CD4-positive, alpha-beta T cell treated with Interleukin-4 for 4 hours (primary cell): ENCODE results near the gene MFAP5.
"Not testable (repeated sequence)": the region's sequence is repeated elsewhere in the genome, so short reads cannot be mapped to it uniquely, and the experiment has no call there.

Source experiments
- DNase-seq: peaks from one replicate; pipeline ENCODE4 v3.0.0-alpha.2; 2020

Gene MFAP5

DNA sequence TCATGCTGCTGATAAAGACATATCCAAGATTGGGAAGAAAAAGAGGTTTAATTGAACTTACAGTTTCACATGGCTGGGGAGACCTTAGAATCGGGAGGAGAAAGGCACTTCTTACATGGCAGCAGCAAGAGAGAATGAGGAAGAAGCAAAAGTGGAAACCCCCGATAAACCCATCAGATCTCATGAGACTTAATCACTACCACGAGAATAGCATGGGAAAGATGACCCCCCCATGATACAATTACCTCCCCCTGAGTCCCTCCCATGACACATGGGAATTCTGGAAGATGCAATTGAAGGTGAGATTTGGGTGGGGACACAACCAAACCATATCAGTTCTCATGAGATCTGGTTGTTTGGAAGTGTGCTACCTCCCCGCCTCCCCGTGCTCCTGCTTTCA lies 9.8 kb upstream of the MFAP5 start:
- no peak for DNase-seq

DNA sequence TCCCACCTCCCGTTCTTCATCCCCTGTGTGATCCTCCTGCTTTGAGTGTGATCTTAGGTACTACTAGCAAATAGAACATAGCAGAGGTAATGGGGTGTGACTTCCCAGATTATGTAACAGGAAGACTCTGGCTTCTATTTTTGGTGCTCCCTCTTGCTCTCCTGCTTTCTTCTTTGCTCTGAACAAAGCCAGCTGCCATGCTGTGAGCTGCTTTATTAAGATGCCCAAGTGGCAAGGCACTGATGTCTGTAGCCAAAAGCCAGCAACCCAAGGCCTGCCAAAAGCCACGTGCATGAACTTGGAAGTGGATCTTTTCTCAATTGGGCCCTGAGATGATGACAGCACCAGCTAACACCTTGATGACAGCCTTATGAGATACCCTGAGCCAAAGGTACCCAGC lies 5.8 kb upstream of the MFAP5 start:
- no peak for DNase-seq

DNA sequence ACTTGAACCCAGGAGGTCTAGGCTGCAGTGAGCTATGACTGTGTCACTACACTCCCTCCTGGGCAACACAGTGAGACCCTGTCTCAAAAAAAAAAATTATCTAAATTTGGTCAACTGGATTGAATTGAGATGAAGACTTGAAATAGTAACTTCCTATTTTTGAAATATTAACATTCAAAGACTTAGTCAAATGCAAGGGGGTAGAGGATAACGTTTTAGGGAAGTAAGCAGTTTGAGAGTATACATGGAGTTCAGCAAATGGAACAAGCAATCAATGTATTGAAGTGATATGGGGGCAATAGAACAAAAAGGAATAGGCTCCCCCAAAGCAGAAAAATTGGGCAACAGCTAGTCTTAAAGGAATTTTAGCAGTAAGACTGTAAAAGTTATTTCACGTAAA lies 4.6 kb upstream of the MFAP5 start:
- no peak for DNase-seq

DNA sequence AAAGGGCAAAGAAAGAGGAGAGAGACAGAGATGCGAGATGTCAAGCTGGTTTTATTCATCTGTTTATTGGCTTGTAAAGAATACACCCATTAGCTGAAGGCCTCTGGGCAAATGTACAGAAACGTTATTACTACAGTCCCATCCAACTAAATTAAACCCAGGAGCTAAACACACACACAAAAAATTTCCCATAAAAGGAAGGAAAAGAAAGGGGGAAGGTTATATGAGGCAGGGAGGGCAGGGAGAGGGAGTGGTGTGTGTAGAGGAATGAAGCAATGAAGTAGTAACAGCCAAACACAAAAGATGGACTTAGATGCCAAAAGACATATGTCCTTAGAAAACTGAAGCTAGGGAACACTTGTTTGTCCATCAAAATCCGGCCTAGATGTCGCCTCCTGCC lies 3.1 kb upstream of the MFAP5 start:
- DNase-seq, result no peak

DNA sequence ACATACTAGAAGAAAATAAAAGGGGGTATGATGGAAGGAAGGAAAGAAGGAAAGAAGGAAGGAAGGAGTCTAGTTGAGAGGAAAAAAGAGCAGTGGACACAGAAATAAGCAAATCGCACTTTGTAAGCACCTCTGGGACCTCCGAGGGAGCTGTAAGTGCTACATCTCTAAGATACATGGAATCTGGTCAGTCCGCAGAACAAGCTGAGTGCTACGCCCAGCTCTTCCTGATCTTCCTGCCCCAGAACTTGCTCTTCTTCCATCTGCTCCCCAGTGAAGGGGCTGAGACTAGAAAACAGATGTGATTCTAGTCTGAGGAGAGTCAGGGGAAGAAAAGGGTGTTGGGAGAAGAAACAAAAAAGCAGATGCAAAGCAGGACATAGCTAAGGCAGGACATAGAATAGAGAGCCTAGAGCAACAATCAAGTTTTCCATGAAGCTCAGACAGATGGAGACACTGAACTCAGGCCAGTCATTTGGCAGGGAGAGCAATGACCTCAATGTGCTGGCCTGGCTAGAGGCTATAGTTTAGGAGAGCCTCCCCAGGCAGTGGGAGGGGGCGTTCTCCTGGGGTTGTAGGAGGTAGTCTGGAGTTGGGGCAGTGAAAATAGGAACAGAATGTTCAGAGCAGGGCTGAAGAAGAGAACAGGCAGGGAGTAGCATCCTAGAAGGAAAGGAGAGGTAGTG lies 1.7 kb upstream of the MFAP5 start:
- DNase-seq, result no peak

DNA sequence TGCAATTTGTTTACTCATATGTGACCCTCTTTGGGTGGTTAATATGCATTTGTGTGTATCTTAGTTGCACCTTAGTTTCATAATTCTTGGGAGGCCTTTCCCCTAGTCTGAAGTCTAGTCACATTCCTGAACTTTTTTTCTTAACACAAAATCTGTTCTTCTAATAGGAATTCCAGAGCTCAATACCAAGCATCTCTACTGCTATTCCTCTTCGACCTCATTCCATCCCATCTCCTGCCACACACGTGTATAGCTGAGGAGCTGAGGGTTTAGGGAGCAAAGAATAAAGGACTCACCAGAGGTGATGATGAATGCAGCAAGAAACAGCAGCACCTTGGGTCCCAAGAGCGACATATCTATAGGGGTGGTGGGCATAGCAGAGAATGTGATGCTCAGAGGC lies 875 bp downstream of the MFAP5 start:
- no peak for DNase-seq

DNA sequence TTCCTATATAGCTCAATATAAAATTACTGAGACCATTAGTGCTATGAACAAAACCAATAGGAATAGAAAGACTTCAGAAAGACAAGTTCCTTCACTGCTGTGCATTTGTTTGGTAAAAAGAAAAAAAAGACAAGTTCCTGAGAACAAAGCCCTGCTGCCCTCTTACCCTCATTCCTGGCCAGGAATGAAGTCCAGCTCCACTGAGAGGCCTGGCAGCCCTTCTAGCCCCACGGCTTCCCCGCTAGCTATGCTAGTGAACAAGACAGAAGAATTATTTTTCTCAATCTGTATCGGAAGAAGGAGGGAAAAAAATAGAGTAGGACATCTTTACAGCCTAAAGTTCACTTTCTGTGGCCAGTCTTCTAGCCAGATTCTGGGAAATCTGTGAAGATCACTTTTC lies 1.6 kb downstream of the MFAP5 start:
- DNase-seq, result no peak

DNA sequence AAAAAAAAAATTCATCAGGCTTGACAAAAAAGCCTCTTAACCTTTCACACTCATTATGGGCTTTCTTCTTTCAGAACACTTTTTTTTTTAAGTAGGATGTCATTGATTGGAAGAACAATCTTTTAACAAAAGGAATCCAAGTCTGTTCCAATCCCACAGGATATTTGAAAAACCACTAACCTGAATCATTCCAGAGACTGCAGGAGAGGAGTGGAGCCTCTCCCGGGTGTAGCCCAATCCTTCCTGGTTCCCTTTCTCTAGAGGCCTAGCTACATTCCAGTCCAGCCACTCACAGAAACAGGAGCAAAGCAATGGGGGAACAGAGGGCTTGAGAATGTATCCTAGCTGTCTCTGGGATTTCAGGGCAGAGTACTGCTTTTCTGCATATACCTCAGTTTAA lies 4.3 kb downstream of the MFAP5 start:
- no peak for DNase-seq

DNA sequence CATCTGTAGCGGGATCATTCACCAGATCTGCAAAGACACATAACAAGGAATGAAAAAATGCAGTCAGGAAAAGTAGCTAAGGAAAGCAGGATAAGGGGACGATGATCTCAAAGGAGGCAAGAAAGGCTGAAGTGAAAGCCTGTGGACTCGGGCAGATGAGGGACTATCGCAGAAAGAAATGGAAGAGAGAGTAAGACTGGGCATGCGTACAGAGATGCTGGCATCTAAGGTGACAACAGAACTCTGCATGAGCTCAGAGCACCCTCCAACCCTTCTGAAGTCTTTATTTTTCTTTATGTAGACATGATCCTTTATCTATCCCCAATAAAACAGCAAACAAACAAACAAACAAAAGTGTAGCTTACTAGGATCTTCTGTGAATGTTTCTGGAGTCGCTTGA lies 7.2 kb downstream of the MFAP5 start:
- DNase-seq, result no peak

DNA sequence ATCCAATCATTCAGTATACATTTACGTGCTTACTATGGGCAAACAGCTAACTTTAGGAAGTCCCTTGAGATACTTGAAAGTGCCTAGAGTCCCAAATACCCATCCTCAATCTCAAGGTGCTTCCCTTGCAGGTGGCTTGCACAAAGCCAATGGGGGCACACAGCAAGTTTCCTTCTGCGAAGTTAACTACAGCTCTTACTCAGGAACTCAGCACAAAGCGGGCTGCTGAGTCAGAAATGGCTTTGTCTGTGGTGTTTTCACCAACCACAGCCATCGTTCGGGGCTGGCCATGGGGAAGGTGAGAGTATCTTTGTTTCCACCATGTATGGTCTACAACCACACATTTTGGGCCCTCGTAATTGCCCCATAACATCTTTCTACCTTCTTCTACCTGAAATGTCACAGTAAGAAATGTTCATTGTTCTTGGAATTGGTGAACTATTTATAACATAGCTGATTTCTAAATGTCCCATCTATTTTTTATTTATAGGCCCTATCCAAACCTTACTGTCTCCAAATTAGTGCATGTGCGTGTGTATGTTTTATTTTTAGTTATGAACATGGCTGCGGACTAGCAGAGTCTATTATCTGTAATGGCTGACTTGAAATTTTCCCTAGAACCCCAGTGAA lies 13.9 kb downstream of the MFAP5 start:
- DNase-seq, result peak; percentile 39

DNA sequence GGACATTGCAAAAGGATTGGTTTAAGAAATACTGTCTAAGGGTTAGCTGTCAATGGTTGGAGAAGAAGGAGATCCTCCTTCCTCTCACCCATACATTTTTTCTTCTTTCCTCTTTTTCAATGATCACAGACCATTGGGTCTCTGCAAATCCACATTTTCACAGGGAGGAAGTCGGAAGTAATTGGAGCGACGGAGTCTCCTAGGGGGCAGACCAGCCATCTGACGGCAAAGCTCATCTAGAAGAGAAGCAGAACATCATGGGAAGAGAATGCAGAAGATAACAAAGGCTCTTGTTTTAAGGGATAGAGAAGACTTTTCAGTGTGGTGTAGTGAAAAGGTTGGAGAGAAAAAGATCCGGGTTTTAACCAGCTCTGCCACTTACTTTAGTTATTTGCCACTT lies 14.7 kb downstream of the MFAP5 start:
- no peak for DNase-seq

DNA sequence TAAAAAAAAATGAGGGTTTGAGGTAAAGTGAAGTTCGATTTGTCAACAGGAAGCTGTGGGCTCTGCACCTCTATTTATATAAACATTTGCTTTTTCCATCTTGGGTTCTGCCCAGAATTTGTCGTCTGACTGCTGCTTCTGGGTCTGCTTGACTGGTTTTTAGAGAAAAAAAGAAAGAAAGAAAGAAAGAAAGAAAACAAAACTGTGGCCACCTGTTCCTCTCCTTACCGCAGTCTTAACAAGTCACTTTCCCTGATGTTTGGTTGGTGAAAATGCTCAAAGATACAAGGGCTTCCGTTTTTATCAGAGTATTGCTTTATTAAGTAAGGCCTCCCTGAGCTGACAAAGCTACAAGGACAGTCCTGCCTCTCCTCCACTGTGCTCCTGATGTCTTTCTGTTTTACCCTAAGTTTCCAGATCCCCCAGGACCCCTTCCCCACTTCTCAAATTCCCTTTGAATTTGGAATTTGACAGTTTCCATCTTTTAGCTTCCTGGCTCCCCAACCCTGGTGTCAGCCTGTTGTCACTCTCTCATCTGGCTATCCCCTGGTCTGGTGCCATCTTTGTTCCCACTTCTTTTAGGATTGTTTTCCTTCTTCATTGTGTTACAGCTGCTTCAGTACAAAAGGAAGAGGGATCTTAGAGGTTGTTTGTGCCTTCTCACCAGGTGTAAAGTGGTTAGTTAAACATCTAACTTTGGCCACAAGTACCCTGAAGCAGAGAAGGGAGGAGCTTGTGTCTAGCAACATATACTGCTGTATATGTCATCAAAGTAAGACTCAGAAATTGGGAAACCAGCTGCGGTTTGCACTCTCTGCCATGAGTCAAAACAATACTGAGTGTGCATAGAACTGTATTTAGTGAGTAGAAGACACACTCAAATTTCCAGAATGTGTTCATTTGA lies 18.0 kb downstream of the MFAP5 start:
- peak; percentile 80 for DNase-seq

DNA sequence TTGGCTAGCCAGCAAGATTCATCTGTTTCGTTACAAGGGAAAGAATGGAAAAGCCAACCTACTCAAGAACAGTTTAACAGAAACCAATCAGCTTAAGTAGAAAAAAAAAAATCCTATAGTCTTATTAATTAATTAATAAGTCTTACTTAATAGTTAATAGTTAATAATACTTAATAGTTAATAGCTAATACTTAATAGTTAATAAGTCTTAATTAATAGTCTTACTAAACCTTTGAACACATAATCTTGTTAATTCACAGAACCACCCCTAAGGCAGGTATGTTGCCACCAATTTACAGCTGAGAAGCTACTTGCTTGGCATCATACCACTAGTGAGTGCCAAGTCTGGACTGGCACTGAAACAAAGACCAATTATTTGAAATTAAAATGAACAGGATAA lies 19.9 kb downstream of the MFAP5 start:
- no peak for DNase-seq

DNA sequence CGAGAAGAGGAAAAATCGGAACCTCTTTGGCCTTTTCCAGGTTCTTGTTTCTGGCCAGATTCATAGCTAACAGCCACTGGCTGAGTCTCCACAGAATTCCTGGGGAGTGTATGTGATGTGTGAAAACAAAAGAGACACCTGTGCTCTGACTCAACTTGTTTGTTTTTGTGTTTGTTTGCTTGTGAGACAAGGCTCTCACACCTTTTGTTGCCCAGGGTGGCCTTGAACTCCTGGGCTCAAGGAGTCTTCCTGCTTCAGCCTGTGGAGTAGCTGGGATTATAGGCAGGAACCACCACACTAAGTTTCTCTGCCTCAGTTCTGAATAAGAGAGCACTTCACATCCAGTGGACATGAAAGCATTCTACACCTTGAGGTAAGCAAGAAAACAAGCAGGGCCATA lies 22.7 kb downstream of the MFAP5 start:
- no peak for DNase-seq

DNA sequence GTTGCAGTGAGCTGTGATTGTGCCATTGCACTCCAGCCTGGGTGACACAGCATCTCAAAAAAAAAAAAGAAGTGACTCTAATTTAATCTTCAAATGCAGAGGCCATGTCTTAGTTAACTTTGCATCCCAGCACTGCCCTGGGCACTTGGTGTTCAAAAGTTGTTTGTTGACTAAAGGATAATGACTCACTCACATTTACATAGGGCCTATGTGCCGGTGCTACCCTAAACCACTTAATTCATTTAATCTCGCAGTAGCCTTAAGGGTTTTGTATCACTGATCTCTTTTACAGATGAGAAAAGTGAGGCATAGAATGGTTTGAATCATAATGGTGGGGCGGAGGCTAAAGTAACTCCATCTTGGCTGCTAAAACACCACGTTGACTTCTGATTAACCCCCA lies 23.7 kb downstream of the MFAP5 start:
- no peak for DNase-seq

DNA sequence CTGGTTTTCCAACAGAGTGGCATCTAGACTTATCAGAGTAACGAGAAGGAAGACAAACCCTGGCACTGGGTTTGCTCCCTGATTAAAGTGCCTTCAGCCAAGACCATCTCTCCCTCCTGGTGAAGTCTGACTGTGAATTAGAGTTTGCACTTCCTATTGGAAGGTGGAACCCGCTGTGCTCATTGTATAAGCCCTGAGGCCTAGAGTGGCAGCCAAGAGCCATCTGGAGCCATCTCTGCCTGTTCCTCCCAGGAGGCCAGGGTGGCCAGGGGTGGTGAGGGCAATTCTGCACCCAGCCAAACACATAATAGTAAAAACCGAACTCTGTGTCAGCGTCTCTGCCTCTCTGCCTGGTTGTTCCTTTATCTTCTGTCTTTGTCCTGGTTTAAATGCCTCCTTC lies 25.0 kb downstream of the MFAP5 start:
- no peak for DNase-seq

DNA sequence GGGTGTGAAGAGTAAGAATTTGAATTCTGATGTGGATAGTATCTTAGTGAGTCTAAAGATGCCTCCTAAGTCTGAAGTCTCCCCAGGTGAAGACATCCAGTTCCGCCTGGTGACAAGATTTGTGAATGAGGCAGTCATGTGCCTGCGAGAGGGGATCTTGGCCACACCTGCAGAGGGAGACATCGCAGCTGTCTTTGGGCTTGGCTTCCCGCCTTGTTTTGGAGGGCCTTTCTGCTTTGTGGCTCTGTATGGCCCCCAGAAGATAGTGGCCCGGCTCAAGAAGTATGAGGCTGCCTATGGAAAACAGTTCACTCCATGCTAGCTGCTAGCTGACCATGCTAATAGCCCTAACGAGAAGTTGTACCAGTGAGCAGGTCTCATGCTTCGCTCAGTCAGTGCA lies 25.4 kb downstream of the MFAP5 start:
- DNase-seq, result no peak

DNA sequence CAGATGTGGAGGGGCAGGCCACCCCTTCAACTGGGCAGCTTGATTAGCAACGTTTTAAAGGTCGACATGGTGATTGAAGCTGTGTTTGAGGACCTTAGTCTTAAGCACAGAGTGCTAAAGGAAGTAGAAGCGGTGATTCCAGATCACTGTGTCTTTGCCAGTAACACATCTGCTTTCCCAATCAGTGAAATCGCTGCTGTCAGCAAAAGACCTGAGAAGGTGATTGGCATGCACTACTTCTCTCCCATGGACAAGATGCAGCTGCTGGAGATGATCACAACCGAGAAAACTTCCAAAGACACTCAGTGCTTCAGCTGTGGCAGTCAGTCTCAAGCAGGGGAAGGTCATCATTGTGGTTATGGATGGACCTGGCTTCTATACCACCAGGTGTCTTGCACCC lies 26.0 kb downstream of the MFAP5 start:
- no peak for DNase-seq

DNA sequence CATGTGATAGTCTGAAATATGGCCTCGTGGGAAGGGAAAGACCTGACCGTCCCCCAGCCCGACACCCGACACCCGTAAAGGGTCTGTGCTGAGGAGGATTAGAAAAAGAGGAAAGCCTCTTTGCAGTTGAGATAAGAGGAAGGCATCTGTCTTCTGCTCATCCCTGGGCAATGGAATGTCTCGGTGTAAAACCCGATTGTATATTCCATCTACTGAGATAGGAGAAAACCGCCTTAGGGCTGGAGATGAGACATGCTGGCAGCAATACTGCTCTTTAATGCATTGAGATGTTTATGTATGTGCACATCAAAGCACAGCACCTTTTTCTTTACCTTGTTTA lies 26.6 kb downstream of the MFAP5 start:
- DNase-seq, result not testable (repeated sequence)

DNA sequence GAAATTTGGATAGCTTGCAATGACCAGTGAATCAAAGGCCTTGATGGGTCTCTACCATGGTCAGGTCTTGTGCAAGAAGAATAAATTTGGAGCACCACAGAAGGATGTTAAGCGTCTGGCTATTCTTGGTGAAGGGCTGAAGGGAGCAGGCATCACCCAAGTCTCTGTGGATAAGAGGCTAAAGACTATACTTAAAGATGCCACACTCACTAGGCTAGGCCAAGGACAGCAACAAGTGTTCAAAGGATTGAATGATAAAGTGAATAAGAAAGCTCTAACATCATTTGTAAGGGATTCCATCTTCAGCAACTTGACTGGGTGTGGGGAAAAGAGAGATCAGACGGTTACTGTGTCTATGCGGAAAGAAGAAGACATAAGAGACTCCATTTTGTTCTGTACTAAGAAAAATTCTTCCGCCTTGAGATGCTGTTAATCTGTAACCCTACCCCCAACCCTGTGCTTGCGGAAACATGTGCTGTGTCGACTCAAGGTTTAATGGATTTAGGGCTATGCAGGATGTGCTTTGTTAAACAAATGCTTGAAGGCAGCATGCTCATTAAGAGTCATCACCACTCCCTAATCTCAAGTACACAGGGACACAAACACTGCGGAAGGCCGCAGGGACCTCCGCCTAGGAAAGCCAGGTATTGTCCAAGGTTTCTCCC lies 27.2 kb downstream of the MFAP5 start:
- DNase-seq, result not testable (repeated sequence)

DNA sequence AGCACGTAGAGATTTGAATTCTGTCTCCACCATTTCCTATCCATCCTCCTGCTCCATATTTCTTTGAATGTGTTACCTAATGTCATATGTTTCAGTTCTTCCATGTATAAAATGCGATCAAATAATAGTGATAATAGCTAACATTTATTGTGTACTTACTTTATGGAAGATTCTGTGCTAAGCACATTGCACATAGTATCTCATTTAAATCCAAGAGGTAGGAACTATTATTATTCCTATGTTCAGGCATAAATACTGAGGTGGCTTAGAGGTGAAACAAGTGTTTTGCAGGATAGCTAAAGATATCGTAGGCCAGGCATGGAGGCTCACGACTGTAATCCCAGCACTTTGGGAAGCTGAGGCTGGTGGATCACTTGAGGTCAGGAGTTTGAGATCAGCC lies 32.5 kb downstream of the MFAP5 start:
- no peak for DNase-seq

DNA sequence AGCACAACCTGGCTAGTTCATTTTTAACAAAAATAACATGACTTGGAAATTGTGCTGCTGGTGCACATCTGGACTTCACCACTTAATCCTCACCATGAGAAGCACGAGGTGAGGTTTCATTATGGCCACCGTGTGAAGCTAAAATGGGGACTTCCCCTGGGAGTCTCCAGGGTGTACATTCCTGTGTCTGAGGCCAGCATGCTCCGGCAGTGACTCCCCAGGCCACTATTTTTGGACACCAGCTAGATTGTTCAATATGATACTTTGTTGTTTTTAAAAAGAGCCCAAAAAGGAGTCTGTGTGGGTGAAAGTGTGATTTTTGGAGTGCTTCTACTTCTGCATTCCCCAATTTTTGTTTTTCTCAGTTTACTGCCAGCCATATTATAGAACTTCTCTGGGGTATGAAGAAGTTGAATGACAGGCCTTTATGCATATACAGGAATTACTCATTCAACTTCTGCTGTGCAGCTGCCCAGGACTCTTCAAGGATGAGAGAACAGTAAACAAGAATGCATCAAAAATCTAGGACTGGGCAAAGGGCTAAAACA lies 33.1 kb downstream of the MFAP5 start:
- no peak for DNase-seq

DNA sequence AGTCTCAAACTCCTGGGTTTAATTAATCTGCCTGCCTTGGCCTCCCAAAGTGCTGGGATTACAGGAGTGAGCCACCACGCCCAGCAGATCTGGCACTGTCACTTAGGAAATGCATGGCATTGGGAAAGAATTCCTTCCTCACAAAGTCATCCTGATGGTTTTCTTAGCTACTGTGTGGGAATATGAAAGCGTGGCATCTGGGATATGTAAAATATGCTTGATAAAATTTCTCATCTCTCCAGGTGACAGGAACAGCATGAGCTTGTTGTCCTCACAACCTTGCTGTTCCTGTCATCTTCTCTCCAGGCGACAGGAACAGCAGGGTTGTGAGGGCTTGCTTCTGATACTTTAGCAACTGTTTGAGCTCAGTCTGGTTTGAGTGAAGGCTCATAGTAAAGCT lies 33.9 kb downstream of the MFAP5 start:
- no peak for DNase-seq
